K562 (cell line): ENCODE measurements around the gene STARD3NL. TPM values are rescaled to one million over a fixed set of nuclear protein-coding genes. Genes with fewer than 3 reads are reported as not detected.

Experiments used
- ATAC-seq: fragments of 200-7000 bp; cut with Tn5 transposase; 3 replicates; pipeline ENCODE4 v1.9.1; 2020; ENCODE audit warnings: moderate library complexity
- BruUV-seq: library from RNA; stranded (reverse); fragments of 400-500 nt; replicated peaks from 2 replicates; lab custom pipeline; 2021; lab: Mats Ljungman, UMichigan
- CTCF ChIA-PET: fragments of 300-600 bp; formaldehyde crosslinking; extraction: SDS; loops from one replicate; lab custom pipeline; 2021; ENCODE audit warnings: low intra/inter-chr PET ratio; lab: Yijun Ruan, JAX
- POLR2A ChIA-PET: fragments of 300-600, 350-650 bp; sonication (Branson Sonifier 250); formaldehyde crosslinking; extraction: SDS; loops from one replicate; lab custom pipeline; 2021; ENCODE audit warnings: antibody characterized with exemption, inconsistent platforms; lab: Yijun Ruan, JAX
- DNase-seq, 4 experiments: peaks; one replicate each; pipeline versions ENCODE4 v3.0.0 to v3.0.0-alpha.2; 2011 to 2018; ENCODE audit warnings: low spot score in 3 of 4, mixed read lengths in 3 of 4; ENCODE audit errors: extremely low read depth in 1 of 4
- FAIRE-seq: peaks from 2 replicates; lab custom pipeline; 2011; peaks lifted over from hg19 to GRCh38; lab: Jason Lieb, UNC
- H2AFZ ChIP-seq: 2 replicates; pipeline ENCODE4 v1.6.0; 2011; ENCODE audit warnings: low read depth, low read length, control low read depth, inconsistent platforms
- H3K27ac ChIP-seq: fragments of 200-600 bp; 3 replicates; pipeline ENCODE4 v1.8.0; 2011; ENCODE audit warnings: low read depth, mild to moderate bottlenecking, control low read depth, inconsistent platforms, low read length, moderate library complexity, mixed read lengths; ENCODE audit errors: extremely low read depth
- H3K27me3 ChIP-seq, 2 experiments: fragments of 300-600 bp in 1 of 2; 2 replicates in 1 of 2; 3 replicates in 1 of 2; pipeline versions ENCODE4 v1.6.0 to v1.8.0; 2011; ENCODE audit warnings: inconsistent platforms in 2 of 2, low read length in 2 of 2, mild to moderate bottlenecking in 1 of 2, mixed read lengths in 1 of 2, moderate library complexity in 1 of 2; ENCODE audit not compliant: control insufficient read depth in 2 of 2, insufficient read depth in 2 of 2
- H3K36me3 ChIP-seq: fragments of 300-600 bp; 3 replicates; pipeline ENCODE4 v1.8.0; 2011; ENCODE audit warnings: mild to moderate bottlenecking, low read length, inconsistent platforms; ENCODE audit not compliant: control insufficient read depth, insufficient read depth
- H3K4me1 ChIP-seq, 2 experiments: fragments of 200-600 bp in 1 of 2; replicated peaks in 1 of 2; 2 replicates in 1 of 2; 3 replicates in 1 of 2; pipeline versions ENCODE4 v1.5.1 to v1.8.0; 2011; ENCODE audit warnings: inconsistent platforms in 2 of 2, low read length in 2 of 2, mild to moderate bottlenecking in 1 of 2, mixed read lengths in 1 of 2, moderate library complexity in 1 of 2; ENCODE audit not compliant: control insufficient read depth in 2 of 2, insufficient read depth in 2 of 2
- H3K4me2 ChIP-seq: 2 replicates; pipeline ENCODE4 v1.6.1; 2011; ENCODE audit warnings: low read length, control low read depth, inconsistent platforms, mixed read lengths; ENCODE audit not compliant: insufficient read depth
- H3K4me3 ChIP-seq: fragments of 200-600 bp; sonication (generic), shearing (Covaris generic); 2 replicates; pipeline ENCODE4 v1.5.1; 2016; ENCODE audit warnings: control low read depth, inconsistent platforms
- H3K79me2 ChIP-seq: fragments of 200-600 bp; 3 replicates; pipeline ENCODE4 v1.8.0; 2011; ENCODE audit warnings: low read length, inconsistent platforms; ENCODE audit not compliant: control insufficient read depth, insufficient read depth
- H3K9ac ChIP-seq, 2 experiments: 2 replicates each; pipeline versions ENCODE4 v1.6.0 to v1.6.1; 2011; ENCODE audit warnings: low read depth in 2 of 2, low read length in 2 of 2, control low read depth in 1 of 2, inconsistent platforms in 1 of 2, mild to moderate bottlenecking in 1 of 2, mixed read lengths in 1 of 2; ENCODE audit not compliant: insufficient read depth in 1 of 2
- H3K9me1 ChIP-seq: one replicate; pipeline ENCODE4 v1.6.0; 2011; ENCODE audit warnings: inconsistent platforms, mild to moderate bottlenecking, low read length, moderate library complexity; ENCODE audit not compliant: control insufficient read depth, insufficient read depth
- H3K9me3 ChIP-seq: replicated peaks from 2 replicates; pipeline ENCODE4 v1.5.1; 2011; ENCODE audit warnings: low read depth, low read length, inconsistent platforms; ENCODE audit not compliant: control insufficient read depth, insufficient read depth
- H4K20me1 ChIP-seq: replicated peaks from 2 replicates; pipeline ENCODE4 v1.6.1; 2011; ENCODE audit warnings: low read length, inconsistent platforms, mixed read lengths; ENCODE audit not compliant: control insufficient read depth, insufficient read depth
- ARID1B ChIP-seq: fragments of 450-650 bp; IDR thresholded peaks from 2 replicates; pipeline ENCODE4 v1.6.1; 2016; ENCODE audit warnings: antibody characterized with exemption, mild to moderate bottlenecking, inconsistent platforms
- BACH1 ChIP-seq: fragments of 200-800 bp; sonication (Bioruptor generic); IDR thresholded peaks from 2 replicates; pipeline ENCODE4 v1.6.1; 2016; ENCODE audit warnings: missing genetic modification characterization, missing compliant biosample characterization
- CBFA2T2 ChIP-seq: fragments of 450-650 bp; conservative IDR thresholded peaks from 2 replicates; pipeline ENCODE4 v1.6.1; 2017; ENCODE audit warnings: mild to moderate bottlenecking
- CBFA2T3 ChIP-seq: fragments of 450-650 bp; IDR thresholded peaks from 2 replicates; pipeline ENCODE4 v1.6.1; 2017
- TAL1 ChIP-seq: fragments of 450-650 bp; IDR thresholded peaks from 2 replicates; pipeline ENCODE4 v1.6.1; 2016; ENCODE audit warnings: mild to moderate bottlenecking
- TCF3 ChIP-seq: sonication (generic); formaldehyde crosslinking; IDR thresholded peaks from 2 replicates; pipeline ENCODE4 v1.4.0; 2020; ENCODE audit warnings: mild to moderate bottlenecking, missing genetic modification reagents
- TEAD4 ChIP-seq, 2 experiments: sonication (generic) in 1 of 2; formaldehyde crosslinking in 1 of 2; IDR thresholded peaks; 2 replicates each; pipeline versions ENCODE4 v1.6.1 to v1.8.0; 2012 to 2022; ENCODE audit warnings: borderline replicate concordance in 1 of 2, inconsistent platforms in 1 of 2, low read length in 1 of 2, mild to moderate bottlenecking in 1 of 2, missing genetic modification reagents in 1 of 2
- ZNF140 ChIP-seq: fragments of 250-450 bp; sonication (Bioruptor Pico); IDR thresholded peaks from 2 replicates; pipeline ENCODE4 v1.8.0; 2021; ENCODE audit warnings: moderate library complexity, mild to moderate bottlenecking, inconsistent platforms
- WGBS: fragments of 100-300 bp; shearing (Covaris generic); methylation state at CpG from one replicate; pipeline ENCODE4 v1.1.6; 2016; ENCODE audit warnings: low coverage, mixed read lengths; ENCODE audit not compliant: insufficient coverage; ENCODE audit errors: missing lambda C conversion rate; 5-methylcytosine and 5-hydroxymethylcytosine counted together
- in situ Hi-C: fragments of 300-500 bp; cut with MboI; formaldehyde crosslinking; loops from 4 replicates; pipeline ENCODE4 v1.15.0; 2018; ENCODE audit warnings: inconsistent platforms, mixed read lengths
- intact Hi-C: fragments of 100-400 bp; cut with micrococcal nuclease; formaldehyde crosslinking; loops from 2 replicates; pipeline ENCODE4 v1.14.2; 2022
- polyA plus RNA-seq, 8 experiments: library from polyadenylated mRNA; depleted of rRNA in 4 of 8; stranded (reverse) in 5 of 8; unstranded in 3 of 8; fragments of >200 nt; fragmentation: Nextera tagmentation in 2 of 8; fragmentation: Illumina TruSeq in 1 of 8; extraction: Ambion mirVana in 2 of 8; extraction: Trizol in 1 of 8; gene quantifications; 2 replicates each; pipeline versions ENCODE4 v1.2.1 to v1.2.3, GENCODE V29; 2011 to 2014; ENCODE audit warnings: inconsistent platforms in 1 of 8, missing spikeins in 1 of 8
- total RNA-seq, 7 experiments: library from RNA; depleted of rRNA in 6 of 7; stranded (reverse); fragments of >200 nt in 6 of 7; fragmentation: Illumina TruSeq in 2 of 7; extraction: Trizol in 2 of 7; gene quantifications; 2 replicates each; pipeline versions ENCODE4 v1.2.1 to v1.2.3, GENCODE V29; 2011 to 2021; ENCODE audit warnings: low replicate concordance in 1 of 7
- TF ChIP-seq, protein P1 (sequence below): sonication (generic); formaldehyde crosslinking; IDR thresholded peaks from 2 replicates; pipeline ENCODE4 v1.8.0; 2022; ENCODE audit warnings: mild to moderate bottlenecking, missing genetic modification reagents
- TF ChIP-seq, protein P2 (sequence below): fragments of 450-650 bp; IDR thresholded peaks from 2 replicates; pipeline ENCODE4 v1.6.1; 2016; ENCODE audit warnings: mild to moderate bottlenecking, moderate library complexity

The STARD3NL gene
- total and polyA plus RNA-seq, 9 of the 15 experiments (the other 6 are each of a cell fraction or from before 2014, with no cell fraction given) = 42.2 to 90.0 (median 57.6) TPM

DNA sequence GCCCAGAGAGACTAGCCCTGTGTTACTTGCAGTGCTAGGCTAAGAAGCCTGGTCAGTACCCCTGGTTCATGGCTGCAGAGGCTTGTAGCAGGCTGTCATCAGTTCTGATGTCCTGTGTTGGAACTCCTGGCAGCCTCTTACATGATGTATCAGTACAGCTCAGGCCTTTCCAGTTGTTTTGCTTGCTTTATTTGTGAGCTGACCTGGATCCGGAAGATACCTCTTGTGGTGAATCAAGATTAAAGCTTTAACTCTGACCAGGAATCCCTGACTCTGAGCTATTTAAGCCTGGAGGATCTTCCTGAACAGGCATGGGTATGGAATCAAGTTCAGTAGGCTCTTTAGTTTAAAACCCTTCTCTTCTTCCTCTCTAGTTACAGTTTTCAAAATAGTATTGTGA, 4.4 kb downstream of the STARD3NL start:
- ChIA-PET POLR2A (interaction anchor here (0.7 to 1.2 kb wide), 3 partner anchors 10 to 17 kb away, joined by 3 to 4 read pairs (median 3); no protein-coding TSS in a partner anchor), CTCF (no interaction called here)
- no peaks in the 10 kb centered on the region for H3K27me3 ChIP-seq
- intact Hi-C loops (no loop called here), in situ Hi-C loops (no loop called here)
- H2AFZ ChIP-seq = no peak overlapping the region
- WGBS = 0% methylated on average over 1 of the region's 1 CpG
- H4K20me1 ChIP-seq = no peaks in the 10 kb centered on the region
- FAIRE-seq (no peak), ATAC-seq (no peak), DNase-seq (peak in 2 of 4 experiments; percentile 14 to 46)
- peak overlapping the region; percentile 2; the same call in 1 of the 3 replicates for H3K27ac ChIP-seq
- H3K79me2 ChIP-seq = peaks cover 86% of the 10 kb centered on the region
- H3K9me1 ChIP-seq = no peaks in the 10 kb centered on the region
- no peak overlapping the region; the same call in 1 of the 2 replicates for H3K4me2 ChIP-seq
- 0 out of 2 replicates have a peak, but pooled peaks cover 5% of the 10 kb centered on the region for H3K9me3 ChIP-seq
- BruUV-seq = no TSS peak
- peaks cover 7 to 41% of the 10 kb centered on the region in 2 experiments for H3K4me1 ChIP-seq
- TF ChIP-seq TAL1 (peak; percentile 46; the same call in 1 of the 2 replicates), CBFA2T3 (peak; percentile 61), BACH1 (tag) (no peak), ARID1B (peak; percentile 37; the same call in 1 of the 2 replicates), TCF3 (CRISPR knock-in tag) (peak; percentile 55), ZNF140 (no peak), CBFA2T2 (peak; percentile 36), TEAD4 (IDR thresholded peaks at IDR 0.05; ENCODE audit: low read length) (peak; percentile 41; the same call in 1 of the 2 replicates), TEAD4 (CRISPR knock-in tag; IDR thresholded peaks at IDR 0.05; ENCODE audit: borderline replicate concordance) (no peak)
- TF ChIP-seq, protein P1, sequence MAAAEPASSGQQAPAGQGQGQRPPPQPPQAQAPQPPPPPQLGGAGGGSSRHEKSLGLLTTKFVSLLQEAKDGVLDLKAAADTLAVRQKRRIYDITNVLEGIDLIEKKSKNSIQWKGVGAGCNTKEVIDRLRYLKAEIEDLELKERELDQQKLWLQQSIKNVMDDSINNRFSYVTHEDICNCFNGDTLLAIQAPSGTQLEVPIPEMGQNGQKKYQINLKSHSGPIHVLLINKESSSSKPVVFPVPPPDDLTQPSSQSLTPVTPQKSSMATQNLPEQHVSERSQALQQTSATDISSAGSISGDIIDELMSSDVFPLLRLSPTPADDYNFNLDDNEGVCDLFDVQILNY (CRISPR knock-in tag) = no peak
- TF ChIP-seq, protein P2, sequence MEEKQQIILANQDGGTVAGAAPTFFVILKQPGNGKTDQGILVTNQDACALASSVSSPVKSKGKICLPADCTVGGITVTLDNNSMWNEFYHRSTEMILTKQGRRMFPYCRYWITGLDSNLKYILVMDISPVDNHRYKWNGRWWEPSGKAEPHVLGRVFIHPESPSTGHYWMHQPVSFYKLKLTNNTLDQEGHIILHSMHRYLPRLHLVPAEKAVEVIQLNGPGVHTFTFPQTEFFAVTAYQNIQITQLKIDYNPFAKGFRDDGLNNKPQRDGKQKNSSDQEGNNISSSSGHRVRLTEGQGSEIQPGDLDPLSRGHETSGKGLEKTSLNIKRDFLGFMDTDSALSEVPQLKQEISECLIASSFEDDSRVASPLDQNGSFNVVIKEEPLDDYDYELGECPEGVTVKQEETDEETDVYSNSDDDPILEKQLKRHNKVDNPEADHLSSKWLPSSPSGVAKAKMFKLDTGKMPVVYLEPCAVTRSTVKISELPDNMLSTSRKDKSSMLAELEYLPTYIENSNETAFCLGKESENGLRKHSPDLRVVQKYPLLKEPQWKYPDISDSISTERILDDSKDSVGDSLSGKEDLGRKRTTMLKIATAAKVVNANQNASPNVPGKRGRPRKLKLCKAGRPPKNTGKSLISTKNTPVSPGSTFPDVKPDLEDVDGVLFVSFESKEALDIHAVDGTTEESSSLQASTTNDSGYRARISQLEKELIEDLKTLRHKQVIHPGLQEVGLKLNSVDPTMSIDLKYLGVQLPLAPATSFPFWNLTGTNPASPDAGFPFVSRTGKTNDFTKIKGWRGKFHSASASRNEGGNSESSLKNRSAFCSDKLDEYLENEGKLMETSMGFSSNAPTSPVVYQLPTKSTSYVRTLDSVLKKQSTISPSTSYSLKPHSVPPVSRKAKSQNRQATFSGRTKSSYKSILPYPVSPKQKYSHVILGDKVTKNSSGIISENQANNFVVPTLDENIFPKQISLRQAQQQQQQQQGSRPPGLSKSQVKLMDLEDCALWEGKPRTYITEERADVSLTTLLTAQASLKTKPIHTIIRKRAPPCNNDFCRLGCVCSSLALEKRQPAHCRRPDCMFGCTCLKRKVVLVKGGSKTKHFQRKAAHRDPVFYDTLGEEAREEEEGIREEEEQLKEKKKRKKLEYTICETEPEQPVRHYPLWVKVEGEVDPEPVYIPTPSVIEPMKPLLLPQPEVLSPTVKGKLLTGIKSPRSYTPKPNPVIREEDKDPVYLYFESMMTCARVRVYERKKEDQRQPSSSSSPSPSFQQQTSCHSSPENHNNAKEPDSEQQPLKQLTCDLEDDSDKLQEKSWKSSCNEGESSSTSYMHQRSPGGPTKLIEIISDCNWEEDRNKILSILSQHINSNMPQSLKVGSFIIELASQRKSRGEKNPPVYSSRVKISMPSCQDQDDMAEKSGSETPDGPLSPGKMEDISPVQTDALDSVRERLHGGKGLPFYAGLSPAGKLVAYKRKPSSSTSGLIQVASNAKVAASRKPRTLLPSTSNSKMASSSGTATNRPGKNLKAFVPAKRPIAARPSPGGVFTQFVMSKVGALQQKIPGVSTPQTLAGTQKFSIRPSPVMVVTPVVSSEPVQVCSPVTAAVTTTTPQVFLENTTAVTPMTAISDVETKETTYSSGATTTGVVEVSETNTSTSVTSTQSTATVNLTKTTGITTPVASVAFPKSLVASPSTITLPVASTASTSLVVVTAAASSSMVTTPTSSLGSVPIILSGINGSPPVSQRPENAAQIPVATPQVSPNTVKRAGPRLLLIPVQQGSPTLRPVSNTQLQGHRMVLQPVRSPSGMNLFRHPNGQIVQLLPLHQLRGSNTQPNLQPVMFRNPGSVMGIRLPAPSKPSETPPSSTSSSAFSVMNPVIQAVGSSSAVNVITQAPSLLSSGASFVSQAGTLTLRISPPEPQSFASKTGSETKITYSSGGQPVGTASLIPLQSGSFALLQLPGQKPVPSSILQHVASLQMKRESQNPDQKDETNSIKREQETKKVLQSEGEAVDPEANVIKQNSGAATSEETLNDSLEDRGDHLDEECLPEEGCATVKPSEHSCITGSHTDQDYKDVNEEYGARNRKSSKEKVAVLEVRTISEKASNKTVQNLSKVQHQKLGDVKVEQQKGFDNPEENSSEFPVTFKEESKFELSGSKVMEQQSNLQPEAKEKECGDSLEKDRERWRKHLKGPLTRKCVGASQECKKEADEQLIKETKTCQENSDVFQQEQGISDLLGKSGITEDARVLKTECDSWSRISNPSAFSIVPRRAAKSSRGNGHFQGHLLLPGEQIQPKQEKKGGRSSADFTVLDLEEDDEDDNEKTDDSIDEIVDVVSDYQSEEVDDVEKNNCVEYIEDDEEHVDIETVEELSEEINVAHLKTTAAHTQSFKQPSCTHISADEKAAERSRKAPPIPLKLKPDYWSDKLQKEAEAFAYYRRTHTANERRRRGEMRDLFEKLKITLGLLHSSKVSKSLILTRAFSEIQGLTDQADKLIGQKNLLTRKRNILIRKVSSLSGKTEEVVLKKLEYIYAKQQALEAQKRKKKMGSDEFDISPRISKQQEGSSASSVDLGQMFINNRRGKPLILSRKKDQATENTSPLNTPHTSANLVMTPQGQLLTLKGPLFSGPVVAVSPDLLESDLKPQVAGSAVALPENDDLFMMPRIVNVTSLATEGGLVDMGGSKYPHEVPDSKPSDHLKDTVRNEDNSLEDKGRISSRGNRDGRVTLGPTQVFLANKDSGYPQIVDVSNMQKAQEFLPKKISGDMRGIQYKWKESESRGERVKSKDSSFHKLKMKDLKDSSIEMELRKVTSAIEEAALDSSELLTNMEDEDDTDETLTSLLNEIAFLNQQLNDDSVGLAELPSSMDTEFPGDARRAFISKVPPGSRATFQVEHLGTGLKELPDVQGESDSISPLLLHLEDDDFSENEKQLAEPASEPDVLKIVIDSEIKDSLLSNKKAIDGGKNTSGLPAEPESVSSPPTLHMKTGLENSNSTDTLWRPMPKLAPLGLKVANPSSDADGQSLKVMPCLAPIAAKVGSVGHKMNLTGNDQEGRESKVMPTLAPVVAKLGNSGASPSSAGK = no peak
- H3K9ac ChIP-seq = no peak overlapping the region
- H3K36me3 ChIP-seq = peaks cover 12% of the 10 kb centered on the region; the same call in 1 of the 3 replicates
- H3K4me3 ChIP-seq = no peak overlapping the region
